ENCODE results near the gene UIMC1.

- TF ChIP-seq CTCF (IDR thresholded peaks at IDR 0.05) = no peak
- TF ChIP-seq POLR2A (IDR thresholded peaks at IDR 0.05) = no peak
Measured at GRCh38 chr5:176883700-176884570, 122.6 kb downstream of the UIMC1 start.
